GM23248 (cell line): ENCODE measurements around the gene PGAP6. TPM values are rescaled to one million over a fixed set of nuclear protein-coding genes. Genes with fewer than 3 reads are reported as not detected.

ENCODE experiments used
- DNase-seq: peaks from one replicate; pipeline ENCODE4 v3.0.0-alpha.2; 2015
- H2AFZ ChIP-seq: fragments of 200-600 bp; sonication (generic); 2 replicates; pipeline ENCODE4 v1.6.1; 2016; ENCODE audit warnings: antibody characterized with exemption
- H3F3A ChIP-seq: fragments of 200-600 bp; sonication (generic); 2 replicates; pipeline ENCODE4 v1.6.1; 2016; ENCODE audit warnings: mild to moderate bottlenecking, antibody characterized with exemption, mixed run types; ENCODE audit not compliant: insufficient read depth
- H3K27ac ChIP-seq: fragments of 200-600 bp; sonication (generic); 2 replicates; pipeline ENCODE4 v1.5.1; 2016; ENCODE audit warnings: mild to moderate bottlenecking
- H3K27me3 ChIP-seq: fragments of 200-600 bp; sonication (generic); replicated peaks from 2 replicates; pipeline ENCODE4 v1.6.1; 2016; ENCODE audit warnings: mild to moderate bottlenecking; ENCODE audit not compliant: insufficient read depth
- H3K36me3 ChIP-seq: fragments of 200-600 bp; sonication (generic); 2 replicates; pipeline ENCODE4 v1.6.1; 2016; ENCODE audit warnings: low read depth, mild to moderate bottlenecking
- H3K4me1 ChIP-seq: fragments of 200-600 bp; sonication (generic); 2 replicates; pipeline ENCODE4 v1.6.1; 2016; ENCODE audit warnings: mild to moderate bottlenecking; ENCODE audit not compliant: insufficient read depth
- H3K4me2 ChIP-seq: fragments of 200-600 bp; sonication (generic); one replicate; pipeline ENCODE4 v1.6.1; 2016; ENCODE audit warnings: mild to moderate bottlenecking; ENCODE audit not compliant: unreplicated experiment
- H3K4me3 ChIP-seq: fragments of 200-600 bp; sonication (generic); 2 replicates; pipeline ENCODE4 v1.5.1; 2016; ENCODE audit warnings: mild to moderate bottlenecking
- H3K79me2 ChIP-seq: fragments of 200-600 bp; sonication (generic); 2 replicates; pipeline ENCODE4 v1.6.1; 2016; ENCODE audit warnings: mild to moderate bottlenecking; ENCODE audit not compliant: insufficient read depth
- H3K9ac ChIP-seq: fragments of 200-600 bp; sonication (generic); 2 replicates; pipeline ENCODE4 v1.6.1; 2016; ENCODE audit warnings: mild to moderate bottlenecking
- H3K9me2 ChIP-seq: fragments of 200-600 bp; sonication (generic); 2 replicates; pipeline ENCODE4 v1.6.1; 2016; ENCODE audit warnings: mixed run types, mild to moderate bottlenecking, moderate library complexity; ENCODE audit not compliant: insufficient read depth
- H3K9me3 ChIP-seq: fragments of 200-600 bp; sonication (generic); one replicate; pipeline ENCODE4 v1.6.1; 2017; ENCODE audit warnings: low read depth
- H4K20me1 ChIP-seq: fragments of 200-600 bp; sonication (generic); 2 replicates; pipeline ENCODE4 v1.6.0; 2016; ENCODE audit not compliant: insufficient read depth
- EZH2 ChIP-seq: fragments of 200-600 bp; sonication (generic); IDR thresholded peaks from 2 replicates; pipeline ENCODE4 v1.6.1; 2018; ENCODE audit warnings: antibody characterized with exemption, mild to moderate bottlenecking; ENCODE audit not compliant: insufficient read depth, poor library complexity, severe bottlenecking
- EZH2phosphoT487 ChIP-seq: fragments of 200-600 bp; sonication (generic); IDR thresholded peaks from 2 replicates; pipeline ENCODE4 v1.6.1; 2018; ENCODE audit warnings: antibody characterized with exemption, moderate library complexity, mild to moderate bottlenecking, low read depth; ENCODE audit not compliant: insufficient read depth
- WGBS, 2 experiments: methylation state at CpG; one replicate each; pipeline ENCODE4 v1.1.6; 2015 to 2017; ENCODE audit warnings: low lambda C conversion rate in 2 of 2, low coverage in 1 of 2; ENCODE audit errors: missing lambda C conversion rate in 2 of 2; 5-methylcytosine and 5-hydroxymethylcytosine counted together
- in situ Hi-C: fragments of 300-500 bp; cut with MboI; formaldehyde crosslinking; loops from 2 replicates; pipeline ENCODE4 v1.15.0; 2020
- polyA plus RNA-seq: library from polyadenylated mRNA; unstranded; fragments of >200 nt; fragmentation: Nextera tagmentation; extraction: Ambion mirVana; gene quantifications from 2 replicates; pipeline ENCODE4 v1.2.1, GENCODE V29; 2016
- total RNA-seq: library from RNA; depleted of rRNA; stranded (reverse); fragments of >200 nt; shearing (Covaris generic); gene quantifications from 2 replicates; pipeline ENCODE4 v1.2.3, GENCODE V29; 2014

Gene PGAP6
- total and polyA plus RNA-seq, 2 experiments from 2014 or later = 16.4 to 78.4 TPM

DNA sequence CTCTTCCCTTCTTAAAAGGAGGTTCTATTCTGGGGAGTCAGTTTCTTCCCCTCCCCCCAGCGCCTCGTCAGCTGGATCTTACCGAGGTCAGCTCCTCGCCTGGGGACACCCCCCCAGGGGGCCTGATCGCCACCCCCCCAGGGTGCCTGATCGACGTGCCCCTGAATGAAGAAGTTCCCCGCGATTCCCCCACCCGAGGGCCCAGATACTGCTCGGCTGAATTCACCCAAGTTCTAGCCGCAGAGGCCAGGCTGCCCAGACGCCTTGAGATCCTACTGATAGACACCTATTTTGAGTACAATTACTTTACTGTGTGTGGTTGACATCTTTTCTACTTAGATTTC, 45.1 kb upstream of the PGAP6 start:
- H3K4me1 ChIP-seq = peaks cover 28% of the 10 kb centered on the region
- peak overlapping the region; percentile 99 for H3K4me2 ChIP-seq
- H3K9me2 ChIP-seq = no peaks in the 10 kb centered on the region
- H3K79me2 ChIP-seq = peaks cover 57% of the 10 kb centered on the region
- H3K36me3 ChIP-seq = no peaks in the 10 kb centered on the region
- peaks cover 17% of the 10 kb centered on the region; the same call in 1 of the 2 replicates for H3F3A ChIP-seq
- in situ Hi-C loops = no loop called here
- no peaks in the 10 kb centered on the region for H3K27me3 ChIP-seq
- peak overlapping the region; percentile 70 for H3K9ac ChIP-seq
- no peak for DNase-seq
- peak overlapping the region; percentile 56 for H2AFZ ChIP-seq
- H3K4me3 ChIP-seq = peak overlapping the region; percentile 77
- no peaks in the 10 kb centered on the region for H3K9me3 ChIP-seq
- TF ChIP-seq EZH2 (no peak), EZH2phosphoT487 (no peak)
- H4K20me1 ChIP-seq = 0 out of 2 replicates have a peak, but pooled peaks cover 6% of the 10 kb centered on the region
- WGBS, 2 experiments = 5 to 7% methylated on average over 12 to 13 of the region's 13 CpGs
- no peak overlapping the region for H3K27ac ChIP-seq

GRCh38 chr16:426115-426905, 44.5 kb upstream of the PGAP6 start:
- Histone ChIP-seq H3K4me3 (peak overlapping the region; percentile 77), H3K79me2 (peaks cover 52% of the 10 kb centered on the region), H3K4me1 (peaks cover 28% of the 10 kb centered on the region), H3K27me3 (no peaks in the 10 kb centered on the region), H3K9me2 (no peaks in the 10 kb centered on the region), H2AFZ (peak overlapping the region; percentile 56), H3K9ac (peak overlapping the region; percentile 70), H3K4me2 (peak overlapping the region; percentile 99), H3K27ac (no peak overlapping the region), H4K20me1 (0 out of 2 replicates have a peak, but pooled peaks cover 6% of the 10 kb centered on the region), H3K9me3 (no peaks in the 10 kb centered on the region), H3F3A (peaks cover 17% of the 10 kb centered on the region; the same call in 1 of the 2 replicates), H3K36me3 (no peaks in the 10 kb centered on the region)
- peak; percentile 55 for DNase-seq
- WGBS, 2 experiments = 3% methylated on average over 45 to 82 of the region's 97 CpGs
- TF ChIP-seq EZH2phosphoT487 (no peak), EZH2 (no peak)
- in situ Hi-C loops = no loop called here

- Histone ChIP-seq H3K36me3 (no peaks in the 10 kb centered on the region), H3K27me3 (no peaks in the 10 kb centered on the region), H3K27ac (peak overlapping the region; percentile 93), H3K9me3 (no peaks in the 10 kb centered on the region), H3K4me3 (peak overlapping the region; percentile 77), H3K9me2 (no peaks in the 10 kb centered on the region), H3K9ac (peak overlapping the region; percentile 82), H2AFZ (peak overlapping the region; percentile 86; the same call in 1 of the 2 replicates), H3K79me2 (peaks cover 46% of the 10 kb centered on the region), H4K20me1 (0 out of 2 replicates have a peak, but pooled peaks cover 6% of the 10 kb centered on the region), H3K4me1 (peaks cover 28% of the 10 kb centered on the region), H3K4me2 (peak overlapping the region; percentile 91), H3F3A (peaks cover 17% of the 10 kb centered on the region; the same call in 1 of the 2 replicates)
- DNase-seq = peak; percentile 59
- WGBS, 2 experiments = 0% methylated on average over 3 to 42 of the region's 63 CpGs
- in situ Hi-C loops = no loop called here
- TF ChIP-seq EZH2phosphoT487 (no peak), EZH2 (no peak)
Observed at GRCh38 chr16:425740-426114, 43.9 kb upstream of the PGAP6 start.

DNA sequence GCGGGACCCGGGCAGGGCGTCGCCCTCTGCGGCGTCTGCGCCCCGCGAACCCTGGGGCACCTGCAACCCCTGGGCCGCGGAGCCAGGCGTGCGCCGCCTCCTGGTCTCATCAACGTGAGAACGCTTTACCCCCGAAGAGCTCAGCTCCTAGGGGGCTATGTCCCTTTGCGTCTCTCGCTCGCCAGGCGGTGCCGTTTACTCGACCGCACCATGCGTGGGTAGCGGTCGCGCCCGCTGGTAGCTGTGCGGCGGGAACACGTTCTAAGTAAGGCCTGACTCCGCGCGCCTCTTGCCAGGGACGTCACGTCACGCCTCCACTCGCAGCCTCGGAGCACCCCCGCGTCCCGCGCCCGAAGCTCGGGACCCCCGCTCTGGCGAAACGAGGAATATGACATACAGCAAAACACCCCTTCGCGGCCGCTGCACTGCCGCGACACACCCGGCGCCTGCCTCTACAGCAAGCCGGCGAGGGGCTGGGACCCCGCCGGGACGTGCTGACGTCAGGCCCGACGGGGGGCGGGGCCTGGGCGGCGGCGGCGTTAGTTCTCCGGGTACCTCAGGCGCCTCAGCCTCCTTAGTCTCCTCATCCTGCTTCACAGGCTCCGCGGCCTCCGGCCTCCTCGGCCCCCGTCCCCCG, 43.4 kb upstream of the PGAP6 start, which contains the start of gene RAB11FIP3:
Gene RAB11FIP3 (plus strand): TSS at position 568 of the 637 bp plus-strand sequence. CDS start 358 bp downstream, outside the sequence.
- H3K79me2 ChIP-seq = peaks cover 41% of the 10 kb centered on the region
- 1% methylated on average over 56 to 77 of the region's 77 CpGs for WGBS, 2 experiments
- in situ Hi-C loops = no loop called here
- H3K9ac ChIP-seq = peak within 1 kb of the TSS; percentile 82
- H3F3A ChIP-seq = peaks cover 17% of the 10 kb centered on the region; the same call in 1 of the 2 replicates
- no peaks in the 10 kb centered on the region for H3K36me3 ChIP-seq
- H3K27me3 ChIP-seq = no peaks in the 10 kb centered on the region
- H3K4me1 ChIP-seq = peaks cover 28% of the 10 kb centered on the region
- 0 out of 2 replicates have a peak, but pooled peaks cover 6% of the 10 kb centered on the region for H4K20me1 ChIP-seq
- H3K4me2 ChIP-seq = peak within 1 kb of the TSS; percentile 99
- peak within 1 kb of the TSS; percentile 86 for H2AFZ ChIP-seq
- DNase-seq = peak; percentile 91
- TF ChIP-seq EZH2 (no peak), EZH2phosphoT487 (no peak)
- H3K27ac ChIP-seq = peak within 1 kb of the TSS; percentile 93
- peak within 1 kb of the TSS; percentile 77 for H3K4me3 ChIP-seq
- H3K9me3 ChIP-seq = no peaks in the 10 kb centered on the region
- no peaks in the 10 kb centered on the region for H3K9me2 ChIP-seq
